GM19452 (cell line): ENCODE results near the gene NR4A1.
A peak's percentile ranks its signal among the peaks of the same experiment; 100 is the strongest.

Experiments
- ATAC-seq: cut with Tn5 transposase; IDR thresholded peaks from one replicate; pipeline ENCODE4 v1.9.1; 2021; ENCODE audit not compliant: unreplicated experiment

NR4A1 gene

GRCh38 chr12:52018433-52019112 lies 32.7 kb upstream of the NR4A1 start:
- no peak for ATAC-seq

- ATAC-seq, result no peak
Observed at GRCh38 chr12:52019113-52019770, 32.0 kb upstream of the NR4A1 start.

GRCh38 chr12:52020539-52021336 lies 30.5 kb upstream of the NR4A1 start:
- no peak for ATAC-seq

DNA sequence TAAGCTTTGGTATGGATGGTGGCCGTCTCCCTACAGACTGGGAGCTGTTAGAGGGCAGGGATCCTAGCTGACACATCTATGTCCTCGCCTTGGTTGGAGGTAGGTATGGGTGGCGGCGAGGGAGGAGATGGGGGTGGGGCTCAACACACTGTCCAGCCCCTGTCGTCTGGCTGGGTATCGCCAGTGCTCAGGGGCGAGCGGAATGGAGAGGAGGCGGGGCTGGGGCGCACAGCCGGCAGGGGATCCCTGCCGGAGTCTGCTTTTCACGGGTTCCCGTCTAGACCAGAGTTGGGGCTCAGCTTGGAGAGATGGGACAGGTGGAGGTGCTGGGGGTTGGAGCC lies 28.4 kb upstream of the NR4A1 start:
- ATAC-seq, result no peak

- ATAC-seq, result no peak
Observed at GRCh38 chr12:52023182-52023975, 27.9 kb upstream of the NR4A1 start.

DNA sequence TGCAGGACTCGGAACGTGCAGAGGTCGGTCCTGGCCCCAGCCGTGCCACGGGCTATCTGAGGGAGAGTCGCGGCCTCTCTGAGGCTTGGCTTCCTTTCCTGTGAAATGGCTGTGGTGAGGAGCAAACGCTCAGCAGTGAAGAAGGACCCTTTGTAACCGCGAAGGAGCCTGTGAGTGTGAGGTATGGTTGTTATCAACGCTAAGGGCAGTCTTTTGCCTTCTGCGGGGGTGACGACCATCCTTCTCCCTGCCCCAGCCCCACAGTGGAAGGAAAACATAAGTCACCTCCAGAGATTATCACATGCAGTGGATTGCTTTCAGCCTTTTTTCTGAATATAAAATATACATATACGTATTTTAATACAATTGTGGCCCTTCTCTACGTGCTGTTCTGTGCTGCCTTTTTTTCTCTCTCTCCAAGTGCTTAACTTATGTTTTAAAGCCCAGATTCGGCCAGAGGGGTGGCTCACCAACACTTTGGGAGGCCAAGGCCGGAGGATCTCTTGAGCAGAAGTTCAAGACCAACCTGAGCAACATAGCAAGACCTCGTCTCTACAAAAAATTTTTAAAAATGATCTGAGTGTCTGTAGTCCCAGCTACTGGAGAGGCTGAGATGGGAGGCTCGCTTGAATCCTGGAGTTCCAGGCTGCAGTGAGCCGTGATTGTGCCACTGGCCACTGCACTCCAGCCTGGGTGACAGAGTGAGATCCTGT lies 27.1 kb upstream of the NR4A1 start:
- ATAC-seq, result no peak

- no peak for ATAC-seq
Observed at GRCh38 chr12:52024845-52025230, 26.4 kb upstream of the NR4A1 start.

DNA sequence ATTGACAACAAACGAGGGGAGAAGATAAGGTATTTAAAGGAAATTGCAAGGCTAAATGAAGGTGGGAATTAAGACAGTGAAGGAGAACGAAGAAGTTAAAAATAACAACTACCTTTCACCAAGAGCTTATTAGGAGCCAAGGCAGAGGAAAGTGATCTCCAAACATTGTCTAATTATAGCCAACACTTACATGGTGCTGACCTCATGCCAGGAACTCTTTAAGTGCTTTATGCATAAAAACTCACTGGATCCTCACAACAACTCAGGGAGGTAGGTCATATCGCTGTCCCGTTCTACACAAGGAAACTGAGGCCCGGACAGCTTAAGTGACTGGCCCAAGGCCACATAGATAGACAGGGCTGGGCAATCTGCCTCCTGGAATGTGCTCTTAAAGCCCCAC lies 25.0 kb upstream of the NR4A1 start:
- no peak for ATAC-seq

GRCh38 chr12:52027085-52027843 lies 24.0 kb upstream of the NR4A1 start:
- ATAC-seq, result no peak

DNA sequence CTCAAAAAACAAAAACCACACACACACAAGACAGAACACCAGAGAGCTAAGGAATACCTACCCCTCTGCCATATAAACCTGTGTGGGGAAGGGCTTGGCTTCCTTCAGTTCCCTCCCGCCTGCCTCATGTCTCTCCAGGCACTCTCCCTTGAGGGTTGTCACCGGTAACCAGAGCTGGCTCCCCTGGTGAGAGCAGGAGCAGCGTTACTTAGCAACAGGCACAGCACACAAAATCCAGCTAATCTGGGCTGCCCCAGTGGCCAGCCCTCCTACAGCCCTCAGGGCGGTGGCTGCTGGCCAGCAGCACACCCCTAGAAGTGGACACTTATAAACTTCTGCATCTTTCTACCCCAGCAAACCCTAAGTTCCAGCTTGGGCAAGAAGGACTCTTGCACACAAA lies 21.6 kb upstream of the NR4A1 start:
- ATAC-seq, result no peak

DNA sequence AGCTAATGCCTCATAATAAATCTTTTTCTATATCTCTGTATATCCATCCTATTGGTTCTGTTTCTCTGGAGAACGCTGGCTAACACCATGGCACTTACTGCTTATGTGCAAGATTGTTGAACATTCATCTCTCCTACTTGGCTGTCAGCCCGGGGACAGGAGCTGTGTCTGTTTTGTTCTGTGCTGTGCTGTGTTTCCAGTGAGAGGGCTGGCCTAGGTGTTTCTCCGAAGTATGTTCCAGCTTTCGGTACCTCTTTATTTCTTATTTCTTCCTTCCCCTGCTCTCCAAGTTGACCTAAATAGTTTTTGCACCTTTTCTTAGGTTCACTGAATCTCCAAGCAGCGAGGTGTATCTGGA lies 18.8 kb upstream of the NR4A1 start:
- no peak for ATAC-seq

GRCh38 chr12:52032804-52033445 lies 18.3 kb upstream of the NR4A1 start:
- ATAC-seq, result peak; percentile 86

- no peak for ATAC-seq
Observed at GRCh38 chr12:52033446-52034140, 17.6 kb upstream of the NR4A1 start.

- no peak for ATAC-seq
Observed at GRCh38 chr12:52035190-52035589, 16.1 kb upstream of the NR4A1 start.

DNA sequence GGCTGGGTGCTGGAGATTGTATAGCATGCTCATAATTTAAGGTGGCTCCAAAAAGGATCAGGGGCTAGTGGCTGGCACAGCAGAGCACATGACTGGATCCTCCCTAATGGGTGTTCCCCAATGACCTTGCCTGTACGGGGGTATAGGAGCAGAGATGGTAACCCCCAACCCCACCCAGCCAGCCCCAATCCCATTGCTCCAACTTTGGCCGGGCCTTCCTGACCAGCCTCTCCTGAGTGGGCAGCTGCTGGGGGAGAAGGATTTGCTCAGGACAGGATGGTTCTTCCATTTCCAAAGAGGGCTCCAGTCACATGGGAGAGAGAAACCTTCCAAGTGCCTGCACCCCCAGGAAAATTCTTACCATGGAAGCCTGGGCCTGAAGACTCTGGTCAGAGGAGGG lies 15.3 kb upstream of the NR4A1 start:
- ATAC-seq, result no peak

DNA sequence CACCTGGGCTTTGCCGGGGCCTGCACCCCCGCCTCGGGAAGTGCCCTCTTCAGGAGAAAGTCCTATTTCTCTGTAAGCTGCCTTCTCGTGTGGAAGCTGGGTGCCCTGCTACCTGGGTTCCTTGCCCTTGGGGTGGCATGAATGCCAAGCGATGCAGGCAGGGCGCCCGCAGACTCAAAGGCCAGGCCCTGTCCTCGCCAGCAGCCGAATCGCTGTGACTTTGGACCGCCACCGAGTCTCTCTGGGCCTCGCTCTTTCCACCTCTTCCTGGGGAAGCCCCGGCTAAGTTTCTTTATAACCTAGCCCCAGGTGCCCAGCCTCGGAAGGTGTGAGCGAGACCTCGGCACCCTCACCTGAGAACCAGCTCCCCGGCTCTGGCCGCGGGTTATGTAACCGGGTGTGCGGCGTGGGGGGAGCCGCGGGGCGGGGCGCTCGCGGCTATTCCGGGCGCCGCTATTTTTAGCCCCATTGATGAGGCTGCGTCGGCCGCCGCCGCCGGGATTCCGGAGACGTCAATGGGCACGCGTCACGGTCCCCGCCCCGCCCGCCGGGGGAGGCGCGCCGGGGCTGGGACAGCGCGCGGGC lies 14.6 kb upstream of the NR4A1 start:
- ATAC-seq, result peak; percentile 47

GRCh38 chr12:52037248-52037861 lies 13.9 kb upstream of the NR4A1 start:
- ATAC-seq, result no peak

DNA sequence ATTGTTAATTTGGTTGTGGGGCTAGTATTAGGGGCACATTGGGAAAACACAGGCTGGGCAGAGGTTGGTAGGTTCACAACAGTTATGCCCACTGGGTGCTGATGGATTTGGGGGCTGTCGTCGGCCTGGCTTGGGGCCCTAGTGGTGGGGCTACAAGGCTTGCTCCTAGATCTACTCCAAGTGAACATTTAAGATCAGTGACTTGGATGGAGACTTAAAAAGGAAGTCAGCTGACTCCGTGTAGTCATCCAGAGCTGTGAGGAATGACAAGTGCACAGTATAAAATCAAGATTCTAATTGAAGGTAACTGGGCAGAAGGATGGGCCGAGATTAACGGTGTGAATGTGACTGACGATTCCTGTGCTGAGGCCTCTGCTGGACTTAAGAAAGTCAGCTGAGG lies 12.8 kb upstream of the NR4A1 start:
- no peak for ATAC-seq
